ENCODE data around the gene PERM1. TPM values are rescaled to one million over a fixed set of nuclear protein-coding genes. Genes with fewer than 3 reads are reported as not detected.

The PERM1 gene
- total and polyA plus RNA-seq, 4 donors = under 0.01 to 0.06 TPM; not detected in 2

DNA sequence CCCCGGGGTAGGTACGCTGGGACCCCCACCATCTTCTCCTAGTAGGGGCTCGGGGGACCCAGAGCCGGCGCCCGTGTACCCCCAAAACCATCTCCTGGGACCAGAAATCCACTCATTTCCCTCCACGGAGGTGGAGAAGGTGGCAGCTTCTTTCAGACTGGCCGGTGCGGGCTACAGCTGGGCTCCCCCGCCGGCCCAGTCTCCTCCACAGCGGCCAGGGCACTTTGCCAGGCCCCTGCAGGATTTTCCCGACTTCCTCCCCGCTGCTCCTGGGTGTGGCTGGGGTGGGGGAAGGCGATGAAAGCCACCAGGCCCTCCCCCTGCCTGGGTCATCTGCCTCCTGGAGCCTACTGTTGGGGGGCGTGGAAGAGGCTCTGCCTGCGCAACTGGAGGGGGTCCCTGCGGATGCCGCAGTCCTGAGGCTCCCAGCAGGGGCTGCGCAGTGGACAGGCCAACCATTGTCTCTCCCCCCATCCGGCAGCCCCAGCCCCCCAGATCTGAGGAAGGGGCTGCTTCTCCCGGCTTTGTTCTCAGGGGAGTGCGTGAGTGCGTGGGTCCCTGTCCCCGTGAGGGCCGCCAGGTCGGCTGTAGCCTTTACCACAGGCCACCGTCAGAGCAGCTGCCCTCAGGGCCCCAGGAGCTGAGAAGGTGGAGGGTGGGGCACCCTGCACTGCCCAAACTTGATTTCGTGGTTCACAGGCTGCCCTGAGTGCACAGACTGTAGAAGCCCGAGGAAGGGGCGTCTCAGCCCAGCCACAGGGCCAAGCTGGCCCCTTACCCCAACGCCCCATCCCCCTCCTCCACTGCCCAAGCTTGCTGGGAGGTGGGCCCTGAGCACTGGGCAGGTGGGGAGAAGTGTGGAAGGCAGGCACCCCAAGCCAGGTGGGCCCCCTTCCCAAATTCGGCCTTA is 39.4 kb upstream of the PERM1 start:
- Histone ChIP-seq H3K27ac (ENCODE audit: low read depth in 1 of 2, low read length in 2 of 2) (no peak overlapping the region), H3K4me1 (ENCODE audit: control insufficient read depth in 4 of 4, insufficient read depth in 4 of 4, low read length in 3 of 4) (peaks cover 3 to 10% (median 7%) of the 10 kb centered on the region in 4 donors)

DNA sequence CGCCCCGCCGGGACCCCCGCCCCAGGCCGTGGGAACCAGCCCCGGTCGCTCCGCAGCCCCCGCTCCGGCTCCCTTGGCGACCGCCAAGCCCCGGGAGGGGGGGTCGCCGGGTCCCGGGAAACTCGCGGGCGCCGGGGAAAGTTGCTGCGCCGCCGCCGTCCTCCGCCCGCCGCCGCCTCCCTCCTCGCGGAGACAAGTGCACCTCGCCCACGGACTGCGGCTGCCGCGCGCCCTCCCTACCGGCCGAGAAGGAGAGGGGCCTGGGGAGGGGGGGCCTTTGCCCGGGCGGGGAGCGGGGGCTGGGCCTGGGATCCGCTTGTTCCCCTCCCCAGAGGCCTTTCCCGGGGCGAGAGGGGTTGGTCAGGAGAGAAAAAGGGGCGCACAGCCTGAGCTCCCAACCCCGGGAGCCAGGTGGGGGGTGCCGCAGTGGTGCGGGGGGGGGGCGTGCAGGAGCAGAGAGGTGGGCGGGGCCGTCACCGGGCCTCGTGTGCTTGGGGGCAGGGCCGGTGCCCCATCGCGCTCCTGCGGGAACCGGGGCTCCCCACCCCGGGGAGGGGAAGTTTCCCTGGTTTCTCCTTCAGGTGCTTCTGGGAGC is 38.6 kb upstream of the PERM1 start:
- H3K9me3 ChIP-seq (ENCODE audit: control insufficient read depth in 4 of 4, low read length in 3 of 4) = no peaks in the 10 kb centered on the region
- WGBS = 2% methylated on average over 59 of the region's 59 CpGs
- H3K4me1 ChIP-seq (ENCODE audit: control insufficient read depth in 4 of 4, insufficient read depth in 4 of 4, low read length in 3 of 4) = peaks cover 3 to 10% (median 7%) of the 10 kb centered on the region in 4 donors
- H3K9ac ChIP-seq (ENCODE audit: low read depth in 1 of 2, low read length in 2 of 2) = no peak overlapping the region
- TF ChIP-seq, protein P1, sequence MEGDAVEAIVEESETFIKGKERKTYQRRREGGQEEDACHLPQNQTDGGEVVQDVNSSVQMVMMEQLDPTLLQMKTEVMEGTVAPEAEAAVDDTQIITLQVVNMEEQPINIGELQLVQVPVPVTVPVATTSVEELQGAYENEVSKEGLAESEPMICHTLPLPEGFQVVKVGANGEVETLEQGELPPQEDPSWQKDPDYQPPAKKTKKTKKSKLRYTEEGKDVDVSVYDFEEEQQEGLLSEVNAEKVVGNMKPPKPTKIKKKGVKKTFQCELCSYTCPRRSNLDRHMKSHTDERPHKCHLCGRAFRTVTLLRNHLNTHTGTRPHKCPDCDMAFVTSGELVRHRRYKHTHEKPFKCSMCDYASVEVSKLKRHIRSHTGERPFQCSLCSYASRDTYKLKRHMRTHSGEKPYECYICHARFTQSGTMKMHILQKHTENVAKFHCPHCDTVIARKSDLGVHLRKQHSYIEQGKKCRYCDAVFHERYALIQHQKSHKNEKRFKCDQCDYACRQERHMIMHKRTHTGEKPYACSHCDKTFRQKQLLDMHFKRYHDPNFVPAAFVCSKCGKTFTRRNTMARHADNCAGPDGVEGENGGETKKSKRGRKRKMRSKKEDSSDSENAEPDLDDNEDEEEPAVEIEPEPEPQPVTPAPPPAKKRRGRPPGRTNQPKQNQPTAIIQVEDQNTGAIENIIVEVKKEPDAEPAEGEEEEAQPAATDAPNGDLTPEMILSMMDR (IDR thresholded peaks at IDR 0.05; ENCODE audit: low read depth, low read length, missing input control) = no peak
- TF ChIP-seq HNF4A (conservative IDR thresholded peaks at IDR 0.05) = no peak
- TF ChIP-seq, protein P2, sequence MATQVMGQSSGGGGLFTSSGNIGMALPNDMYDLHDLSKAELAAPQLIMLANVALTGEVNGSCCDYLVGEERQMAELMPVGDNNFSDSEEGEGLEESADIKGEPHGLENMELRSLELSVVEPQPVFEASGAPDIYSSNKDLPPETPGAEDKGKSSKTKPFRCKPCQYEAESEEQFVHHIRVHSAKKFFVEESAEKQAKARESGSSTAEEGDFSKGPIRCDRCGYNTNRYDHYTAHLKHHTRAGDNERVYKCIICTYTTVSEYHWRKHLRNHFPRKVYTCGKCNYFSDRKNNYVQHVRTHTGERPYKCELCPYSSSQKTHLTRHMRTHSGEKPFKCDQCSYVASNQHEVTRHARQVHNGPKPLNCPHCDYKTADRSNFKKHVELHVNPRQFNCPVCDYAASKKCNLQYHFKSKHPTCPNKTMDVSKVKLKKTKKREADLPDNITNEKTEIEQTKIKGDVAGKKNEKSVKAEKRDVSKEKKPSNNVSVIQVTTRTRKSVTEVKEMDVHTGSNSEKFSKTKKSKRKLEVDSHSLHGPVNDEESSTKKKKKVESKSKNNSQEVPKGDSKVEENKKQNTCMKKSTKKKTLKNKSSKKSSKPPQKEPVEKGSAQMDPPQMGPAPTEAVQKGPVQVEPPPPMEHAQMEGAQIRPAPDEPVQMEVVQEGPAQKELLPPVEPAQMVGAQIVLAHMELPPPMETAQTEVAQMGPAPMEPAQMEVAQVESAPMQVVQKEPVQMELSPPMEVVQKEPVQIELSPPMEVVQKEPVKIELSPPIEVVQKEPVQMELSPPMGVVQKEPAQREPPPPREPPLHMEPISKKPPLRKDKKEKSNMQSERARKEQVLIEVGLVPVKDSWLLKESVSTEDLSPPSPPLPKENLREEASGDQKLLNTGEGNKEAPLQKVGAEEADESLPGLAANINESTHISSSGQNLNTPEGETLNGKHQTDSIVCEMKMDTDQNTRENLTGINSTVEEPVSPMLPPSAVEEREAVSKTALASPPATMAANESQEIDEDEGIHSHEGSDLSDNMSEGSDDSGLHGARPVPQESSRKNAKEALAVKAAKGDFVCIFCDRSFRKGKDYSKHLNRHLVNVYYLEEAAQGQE (IDR thresholded peaks at IDR 0.05) = no peak
- no peak for TF ChIP-seq FOXA2 (IDR thresholded peaks at IDR 0.05)
- no peak for TF ChIP-seq SP1 (IDR thresholded peaks at IDR 0.05)
- TF ChIP-seq, protein P3, sequence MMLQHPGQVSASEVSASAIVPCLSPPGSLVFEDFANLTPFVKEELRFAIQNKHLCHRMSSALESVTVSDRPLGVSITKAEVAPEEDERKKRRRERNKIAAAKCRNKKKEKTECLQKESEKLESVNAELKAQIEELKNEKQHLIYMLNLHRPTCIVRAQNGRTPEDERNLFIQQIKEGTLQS (IDR thresholded peaks at IDR 0.05) = no peak
- TF ChIP-seq RXRA (IDR thresholded peaks at IDR 0.05) = no peak
- TF ChIP-seq, protein P4, sequence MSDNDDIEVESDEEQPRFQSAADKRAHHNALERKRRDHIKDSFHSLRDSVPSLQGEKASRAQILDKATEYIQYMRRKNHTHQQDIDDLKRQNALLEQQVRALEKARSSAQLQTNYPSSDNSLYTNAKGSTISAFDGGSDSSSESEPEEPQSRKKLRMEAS (IDR thresholded peaks at IDR 0.05) = no peak
- no peak for TF ChIP-seq JUND (IDR thresholded peaks at IDR 0.05)
- DNase-seq (ENCODE audit: low spot score) = no peak
- no peak overlapping the region for H3K27ac ChIP-seq (ENCODE audit: low read depth in 1 of 2, low read length in 2 of 2)
- H3K4me3 ChIP-seq (ENCODE audit: low read depth in 1 of 3, low read length in 3 of 3) = peak overlapping the region in 2 of 3 donors; percentile 65 to 91
- no peaks in the 10 kb centered on the region for H3K36me3 ChIP-seq (ENCODE audit: control insufficient read depth in 4 of 4, insufficient read depth in 3 of 4, low read depth in 1 of 4, low read length in 3 of 4)
- no peaks in the 10 kb centered on the region for H3K27me3 ChIP-seq (ENCODE audit: control insufficient read depth in 4 of 4, insufficient read depth in 4 of 4, low read length in 3 of 4)

More for the DNA sequence above, 39.4 kb upstream of the PERM1 start:
- DNase-seq (ENCODE audit: low spot score) = peak; percentile 56
- Histone ChIP-seq H3K9ac (ENCODE audit: low read depth in 1 of 2, low read length in 2 of 2) (no peak overlapping the region), H3K9me3 (ENCODE audit: control insufficient read depth in 4 of 4, low read length in 3 of 4) (no peaks in the 10 kb centered on the region), H3K36me3 (ENCODE audit: control insufficient read depth in 4 of 4, insufficient read depth in 3 of 4, low read depth in 1 of 4, low read length in 3 of 4) (no peaks in the 10 kb centered on the region), H3K27me3 (ENCODE audit: control insufficient read depth in 4 of 4, insufficient read depth in 4 of 4, low read length in 3 of 4) (no peaks in the 10 kb centered on the region), H3K4me3 (ENCODE audit: low read depth in 1 of 3, low read length in 3 of 3) (peak overlapping the region in 1 of 3 donors; percentile 91)
- TF ChIP-seq, protein P4 (IDR thresholded peaks at IDR 0.05) = no peak
- TF ChIP-seq, protein P2 (IDR thresholded peaks at IDR 0.05) = no peak
- TF ChIP-seq HNF4A (conservative IDR thresholded peaks at IDR 0.05) (no peak), GABPA (IDR thresholded peaks at IDR 0.05 in 1 of 2, conservative IDR thresholded peaks at IDR 0.05 in 1 of 2) (no peak), EGR1 (IDR thresholded peaks at IDR 0.05; ENCODE audit: low read depth in 2 of 2) (no peak), RAD21 (IDR thresholded peaks at IDR 0.05) (no peak)
- TF ChIP-seq, protein P5, sequence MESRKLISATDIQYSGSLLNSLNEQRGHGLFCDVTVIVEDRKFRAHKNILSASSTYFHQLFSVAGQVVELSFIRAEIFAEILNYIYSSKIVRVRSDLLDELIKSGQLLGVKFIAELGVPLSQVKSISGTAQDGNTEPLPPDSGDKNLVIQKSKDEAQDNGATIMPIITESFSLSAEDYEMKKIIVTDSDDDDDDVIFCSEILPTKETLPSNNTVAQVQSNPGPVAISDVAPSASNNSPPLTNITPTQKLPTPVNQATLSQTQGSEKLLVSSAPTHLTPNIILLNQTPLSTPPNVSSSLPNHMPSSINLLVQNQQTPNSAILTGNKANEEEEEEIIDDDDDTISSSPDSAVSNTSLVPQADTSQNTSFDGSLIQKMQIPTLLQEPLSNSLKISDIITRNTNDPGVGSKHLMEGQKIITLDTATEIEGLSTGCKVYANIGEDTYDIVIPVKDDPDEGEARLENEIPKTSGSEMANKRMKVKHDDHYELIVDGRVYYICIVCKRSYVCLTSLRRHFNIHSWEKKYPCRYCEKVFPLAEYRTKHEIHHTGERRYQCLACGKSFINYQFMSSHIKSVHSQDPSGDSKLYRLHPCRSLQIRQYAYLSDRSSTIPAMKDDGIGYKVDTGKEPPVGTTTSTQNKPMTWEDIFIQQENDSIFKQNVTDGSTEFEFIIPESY (IDR thresholded peaks at IDR 0.05) = no peak
- WGBS = 48% methylated on average over 33 of the region's 33 CpGs

All from liver (tissue), 9 donors.